IPS DF 6.9 (cell line): ENCODE results near the gene PRR11.
A peak's percentile ranks its signal among the peaks of the same experiment; 100 is the strongest.
"Not testable (repeated sequence)": the region's sequence is repeated elsewhere in the genome, so short reads cannot be mapped to it uniquely, and the experiment has no call there.

ENCODE experiments used
- DNase-seq: peaks from one replicate; pipeline ENCODE4 v3.0.0-alpha.2; 2013; ENCODE audit warnings: low read depth, low spot score
- H3K27ac ChIP-seq: one replicate; pipeline ENCODE4 v1.5.1; 2013; ENCODE audit warnings: low read length, control low read depth
- H3K27me3 ChIP-seq: 2 replicates; pipeline ENCODE4 v1.6.1; 2013; ENCODE audit warnings: mild to moderate bottlenecking, low read length; ENCODE audit not compliant: control insufficient read depth, insufficient read depth
- H3K36me3 ChIP-seq: 2 replicates; pipeline ENCODE4 v1.6.1; 2013; ENCODE audit warnings: low read length; ENCODE audit not compliant: control insufficient read depth, insufficient read depth
- H3K4me1 ChIP-seq: 2 replicates; pipeline ENCODE4 v1.6.1; 2013; ENCODE audit warnings: low read length; ENCODE audit not compliant: control insufficient read depth, insufficient read depth
- H3K4me3 ChIP-seq: 2 replicates; pipeline ENCODE4 v1.5.1; 2013; ENCODE audit warnings: mild to moderate bottlenecking, low read length
- H3K9me3 ChIP-seq: 2 replicates; pipeline ENCODE4 v1.6.1; 2013; ENCODE audit warnings: low read length, inconsistent platforms; ENCODE audit not compliant: control insufficient read depth, insufficient read depth
- WGBS: extraction: QIAGEN DNeasy Blood & Tissue Kit; methylation state at CpG from one replicate; pipeline ENCODE4 v1.1.7; 2013; ENCODE audit warnings: mixed read lengths, missing lambda C conversion rate; ENCODE audit not compliant: insufficient read length, insufficient coverage; 5-methylcytosine and 5-hydroxymethylcytosine counted together

PRR11 gene

GRCh38 chr17:59219370-59219769 is 63.8 kb downstream of the PRR11 start:
- no peaks in the 10 kb centered on the region for H3K27me3 ChIP-seq
- no peak for DNase-seq
- no peak overlapping the region for H3K27ac ChIP-seq
- no peaks in the 10 kb centered on the region; the same call in 1 of the 2 replicates for H3K36me3 ChIP-seq
- no peaks in the 10 kb centered on the region for H3K9me3 ChIP-seq
- H3K4me1 ChIP-seq, result no peaks in the 10 kb centered on the region; the same call in 1 of the 2 replicates
- no peak overlapping the region for H3K4me3 ChIP-seq
- no CpG with 5 or more reads among the region's 16 CpGs for WGBS

- WGBS, result no CpG with 5 or more reads among the region's 7 CpGs
- H3K27me3 ChIP-seq, result no peaks in the 10 kb centered on the region
- H3K9me3 ChIP-seq, result no peaks in the 10 kb centered on the region
- no peaks in the 10 kb centered on the region for H3K36me3 ChIP-seq
- H3K4me3 ChIP-seq, result peak overlapping the region; percentile 8; the same call in 1 of the 2 replicates
- no peak overlapping the region for H3K27ac ChIP-seq
- DNase-seq, result no peak
- no peaks in the 10 kb centered on the region; the same call in 1 of the 2 replicates for H3K4me1 ChIP-seq
These were observed 64.4 kb downstream of the PRR11 start for GRCh38 chr17:59219992-59220327.

GRCh38 chr17:59220328-59221158 is 65.0 kb downstream of the PRR11 start, which contains the start of gene GDPD1:
GDPD1 (plus strand) TSS chr17:59220511; CDS start chr17:59220610, 99 bp downstream.
- WGBS, result no CpG with 5 or more reads among the region's 60 CpGs
- DNase-seq, result peak; percentile 86
- no peaks in the 10 kb centered on the region; the same call in 1 of the 2 replicates for H3K4me1 ChIP-seq
- H3K27ac ChIP-seq, result no peak within 1 kb of the TSS
- H3K9me3 ChIP-seq, result no peaks in the 10 kb centered on the region
- no peaks in the 10 kb centered on the region for H3K36me3 ChIP-seq
- no peaks in the 10 kb centered on the region for H3K27me3 ChIP-seq
- peak within 1 kb of the TSS; percentile 70 for H3K4me3 ChIP-seq

GRCh38 chr17:59221159-59221847 is 65.8 kb downstream of the PRR11 start:
- DNase-seq, result no peak
- no peaks in the 10 kb centered on the region for H3K9me3 ChIP-seq
- no peaks in the 10 kb centered on the region; the same call in 1 of the 2 replicates for H3K4me1 ChIP-seq
- WGBS, result no CpG with 5 or more reads among the region's 17 CpGs
- H3K36me3 ChIP-seq, result no peaks in the 10 kb centered on the region
- peak overlapping the region; percentile 70 for H3K4me3 ChIP-seq
- no peaks in the 10 kb centered on the region for H3K27me3 ChIP-seq
- no peak overlapping the region for H3K27ac ChIP-seq

- Histone ChIP-seq H3K4me1 (no peaks in the 10 kb centered on the region; the same call in 1 of the 2 replicates), H3K4me3 (no peak overlapping the region), H3K27ac (no peak overlapping the region), H3K27me3 (no peaks in the 10 kb centered on the region), H3K36me3 (no peaks in the 10 kb centered on the region), H3K9me3 (no peaks in the 10 kb centered on the region)
- DNase-seq, result no peak
- WGBS, result no CpG with 5 or more reads among the region's 7 CpGs
These were observed 68.3 kb downstream of the PRR11 start for GRCh38 chr17:59223813-59224212.

- WGBS, result no CpG with 5 or more reads among the region's 1 CpG
- H3K4me3 ChIP-seq, H3K27me3 ChIP-seq, H3K27ac ChIP-seq, H3K4me1 ChIP-seq, H3K36me3 ChIP-seq, DNase-seq, H3K9me3 ChIP-seq: not testable (repeated sequence)
These were observed 73.0 kb downstream of the PRR11 start for GRCh38 chr17:59228588-59228987.

GRCh38 chr17:59230764-59231163 is 75.2 kb downstream of the PRR11 start:
- no CpG with 5 or more reads among the region's 3 CpGs for WGBS
- H3K36me3 ChIP-seq, result no peaks in the 10 kb centered on the region
- H3K27ac ChIP-seq, result no peak overlapping the region
- no peaks in the 10 kb centered on the region for H3K9me3 ChIP-seq
- no peaks in the 10 kb centered on the region for H3K4me1 ChIP-seq
- H3K4me3 ChIP-seq, result no peak overlapping the region
- H3K27me3 ChIP-seq, result no peaks in the 10 kb centered on the region
- DNase-seq, result no peak

- no peaks in the 10 kb centered on the region for H3K4me1 ChIP-seq
These were observed 79.1 kb downstream of the PRR11 start for GRCh38 chr17:59234631-59235030.

GRCh38 chr17:59238906-59239305 is 83.4 kb downstream of the PRR11 start:
- Histone ChIP-seq H3K4me3 (no peak overlapping the region), H3K4me1 (no peaks in the 10 kb centered on the region), H3K9me3 (no peaks in the 10 kb centered on the region), H3K27me3 (no peaks in the 10 kb centered on the region), H3K36me3 (no peaks in the 10 kb centered on the region), H3K27ac (no peak overlapping the region)
- no CpG with 5 or more reads among the region's 2 CpGs for WGBS
- no peak for DNase-seq

More at GRCh38 chr17:59234631-59235030, 79.1 kb downstream of the PRR11 start:
- H3K27ac ChIP-seq, result no peak overlapping the region
- no peaks in the 10 kb centered on the region for H3K27me3 ChIP-seq
- H3K36me3 ChIP-seq, result no peaks in the 10 kb centered on the region
- H3K9me3 ChIP-seq, result no peaks in the 10 kb centered on the region
- DNase-seq, result no peak
- no peak overlapping the region for H3K4me3 ChIP-seq

GRCh38 chr17:59244081-59244480 is 88.5 kb downstream of the PRR11 start:
- Histone ChIP-seq H3K27ac (no peak overlapping the region), H3K9me3 (no peaks in the 10 kb centered on the region), H3K4me3 (no peak overlapping the region), H3K4me1 (no peaks in the 10 kb centered on the region), H3K27me3 (no peaks in the 10 kb centered on the region), H3K36me3 (no peaks in the 10 kb centered on the region; the same call in 1 of the 2 replicates)
- no peak for DNase-seq
- no CpG with 5 or more reads among the region's 6 CpGs for WGBS
